ENCODE measurements around the gene TRA2A. TPM values are rescaled to one million over a fixed set of nuclear protein-coding genes. Genes with fewer than 3 reads are reported as not detected.

TRA2A gene
- total and polyA plus RNA-seq, 2 of the 13 experiments (the other 11 are each of a cell fraction or from before 2014, with no cell fraction given), result 39.1 to 41.6 TPM

DNA sequence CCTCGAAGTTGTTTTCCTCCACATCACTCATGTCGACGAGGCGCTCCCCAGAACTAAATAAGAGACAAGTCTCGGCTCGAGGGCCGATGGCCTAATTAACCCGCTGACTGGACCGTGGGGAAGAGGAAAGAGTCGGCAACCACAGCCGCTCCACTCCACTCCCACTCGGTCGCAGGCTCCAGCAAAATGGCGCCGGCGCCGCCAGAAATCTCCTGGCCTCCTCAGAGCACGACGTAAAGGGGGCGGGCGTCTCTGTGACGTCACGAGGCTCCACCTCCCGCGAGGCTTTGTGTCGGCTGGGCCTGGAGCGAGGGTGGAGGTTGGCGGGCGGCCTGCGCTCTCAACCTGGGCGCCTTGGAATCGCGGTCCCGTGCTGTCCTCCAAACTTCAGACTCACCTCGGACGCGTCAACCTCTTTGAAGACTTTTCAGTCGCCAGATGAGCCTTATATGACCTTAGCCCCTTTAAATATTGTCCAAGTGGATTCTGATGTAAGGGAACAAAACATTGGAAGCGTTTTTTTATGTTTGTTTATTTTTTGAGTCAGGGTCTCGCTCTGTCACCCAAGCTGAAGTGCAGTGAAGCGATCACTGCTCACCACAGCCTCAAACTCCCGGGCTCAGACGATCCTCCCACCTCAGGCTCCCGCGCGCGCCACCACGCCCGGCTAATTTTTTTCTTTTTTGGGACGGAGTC is at the start of gene TRA2A (continued):
- TF ChIP-seq TSC22D2 (CRISPR knock-in tag; IDR thresholded peaks at IDR 0.05; ENCODE audit: borderline replicate concordance) (peak; percentile 81; the same call in 1 of the 2 replicates), CENPT (CRISPR knock-in tag; IDR thresholded peaks at IDR 0.05; ENCODE audit: low read depth) (0 out of 2 replicates have a peak, but pooled peaks have one; percentile 47), AGO2 (optimal IDR thresholded peaks at IDR 0.05; ENCODE audit: low read depth, low read length) (no peak), GZF1 (CRISPR knock-in tag; IDR thresholded peaks at IDR 0.05) (0 out of 2 replicates have a peak, but pooled peaks have one; percentile 19), ZNF782 (CRISPR knock-in tag; IDR thresholded peaks at IDR 0.05; ENCODE audit: borderline replicate concordance) (peak; percentile 76; the same call in 1 of the 2 replicates), ZNF570 (CRISPR knock-in tag; IDR thresholded peaks at IDR 0.05; ENCODE audit: borderline replicate concordance) (no peak), ZNF784 (CRISPR knock-in tag; IDR thresholded peaks at IDR 0.05; ENCODE audit: borderline replicate concordance) (peak; percentile 52; the same call in 1 of the 2 replicates), ZNF224 (CRISPR knock-in tag; IDR thresholded peaks at IDR 0.05) (peak; percentile 73; the same call in 1 of the 2 replicates), KDM6A (CRISPR knock-in tag; IDR thresholded peaks at IDR 0.05; ENCODE audit: low read depth) (no peak), WIZ (CRISPR knock-in tag; IDR thresholded peaks at IDR 0.05) (no peak), NFE2 (CRISPR knock-in tag; IDR thresholded peaks at IDR 0.05) (no peak), TGIF2 (CRISPR knock-in tag; IDR thresholded peaks at IDR 0.05) (peak; percentile 30; the same call in 1 of the 2 replicates), ZNF567 (CRISPR knock-in tag; IDR thresholded peaks at IDR 0.05; ENCODE audit: borderline replicate concordance) (0 out of 2 replicates have a peak, but pooled peaks have one; percentile 60), GLMP (CRISPR knock-in tag; IDR thresholded peaks at IDR 0.05; ENCODE audit: borderline replicate concordance) (no peak), RBAK (CRISPR knock-in tag; IDR thresholded peaks at IDR 0.05) (no peak), NFKB2 (CRISPR knock-in tag; IDR thresholded peaks at IDR 0.05; ENCODE audit: borderline replicate concordance) (peak; percentile 91), KDM2A (CRISPR knock-in tag; IDR thresholded peaks at IDR 0.05; ENCODE audit: borderline replicate concordance, low read depth) (peak; percentile 80), ZBTB8A (CRISPR knock-in tag; IDR thresholded peaks at IDR 0.05; ENCODE audit: borderline replicate concordance, low read depth) (peak; percentile 36; the same call in 1 of the 2 replicates)
- TF ChIP-seq, protein P1, sequence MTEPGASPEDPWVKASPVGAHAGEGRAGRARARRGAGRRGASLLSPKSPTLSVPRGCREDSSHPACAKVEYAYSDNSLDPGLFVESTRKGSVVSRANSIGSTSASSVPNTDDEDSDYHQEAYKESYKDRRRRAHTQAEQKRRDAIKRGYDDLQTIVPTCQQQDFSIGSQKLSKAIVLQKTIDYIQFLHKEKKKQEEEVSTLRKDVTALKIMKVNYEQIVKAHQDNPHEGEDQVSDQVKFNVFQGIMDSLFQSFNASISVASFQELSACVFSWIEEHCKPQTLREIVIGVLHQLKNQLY (CRISPR knock-in tag; IDR thresholded peaks at IDR 0.05), result 0 out of 2 replicates have a peak, but pooled peaks have one; percentile 43
- TF ChIP-seq, protein P2, sequence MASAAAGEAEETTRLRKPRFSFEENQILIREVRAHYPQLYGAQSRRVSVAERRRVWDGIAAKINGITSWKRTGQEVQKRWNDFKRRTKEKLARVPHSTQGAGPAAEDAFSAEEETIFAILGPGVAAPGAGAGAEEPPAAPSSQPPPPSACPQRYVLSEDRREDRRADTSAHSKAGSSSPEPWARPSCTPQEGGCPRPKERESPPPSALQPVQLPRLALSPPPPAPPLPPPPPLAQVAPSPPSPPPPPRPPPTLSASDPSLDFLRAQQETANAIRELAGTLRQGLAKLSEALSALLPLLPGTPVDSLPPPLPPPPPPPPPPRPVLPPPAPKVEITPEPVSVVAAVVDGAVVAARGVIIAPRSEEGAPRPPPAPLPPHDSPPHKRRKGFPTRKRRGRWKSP (CRISPR knock-in tag; IDR thresholded peaks at IDR 0.05), result peak; percentile 58
- TF ChIP-seq, protein P3, sequence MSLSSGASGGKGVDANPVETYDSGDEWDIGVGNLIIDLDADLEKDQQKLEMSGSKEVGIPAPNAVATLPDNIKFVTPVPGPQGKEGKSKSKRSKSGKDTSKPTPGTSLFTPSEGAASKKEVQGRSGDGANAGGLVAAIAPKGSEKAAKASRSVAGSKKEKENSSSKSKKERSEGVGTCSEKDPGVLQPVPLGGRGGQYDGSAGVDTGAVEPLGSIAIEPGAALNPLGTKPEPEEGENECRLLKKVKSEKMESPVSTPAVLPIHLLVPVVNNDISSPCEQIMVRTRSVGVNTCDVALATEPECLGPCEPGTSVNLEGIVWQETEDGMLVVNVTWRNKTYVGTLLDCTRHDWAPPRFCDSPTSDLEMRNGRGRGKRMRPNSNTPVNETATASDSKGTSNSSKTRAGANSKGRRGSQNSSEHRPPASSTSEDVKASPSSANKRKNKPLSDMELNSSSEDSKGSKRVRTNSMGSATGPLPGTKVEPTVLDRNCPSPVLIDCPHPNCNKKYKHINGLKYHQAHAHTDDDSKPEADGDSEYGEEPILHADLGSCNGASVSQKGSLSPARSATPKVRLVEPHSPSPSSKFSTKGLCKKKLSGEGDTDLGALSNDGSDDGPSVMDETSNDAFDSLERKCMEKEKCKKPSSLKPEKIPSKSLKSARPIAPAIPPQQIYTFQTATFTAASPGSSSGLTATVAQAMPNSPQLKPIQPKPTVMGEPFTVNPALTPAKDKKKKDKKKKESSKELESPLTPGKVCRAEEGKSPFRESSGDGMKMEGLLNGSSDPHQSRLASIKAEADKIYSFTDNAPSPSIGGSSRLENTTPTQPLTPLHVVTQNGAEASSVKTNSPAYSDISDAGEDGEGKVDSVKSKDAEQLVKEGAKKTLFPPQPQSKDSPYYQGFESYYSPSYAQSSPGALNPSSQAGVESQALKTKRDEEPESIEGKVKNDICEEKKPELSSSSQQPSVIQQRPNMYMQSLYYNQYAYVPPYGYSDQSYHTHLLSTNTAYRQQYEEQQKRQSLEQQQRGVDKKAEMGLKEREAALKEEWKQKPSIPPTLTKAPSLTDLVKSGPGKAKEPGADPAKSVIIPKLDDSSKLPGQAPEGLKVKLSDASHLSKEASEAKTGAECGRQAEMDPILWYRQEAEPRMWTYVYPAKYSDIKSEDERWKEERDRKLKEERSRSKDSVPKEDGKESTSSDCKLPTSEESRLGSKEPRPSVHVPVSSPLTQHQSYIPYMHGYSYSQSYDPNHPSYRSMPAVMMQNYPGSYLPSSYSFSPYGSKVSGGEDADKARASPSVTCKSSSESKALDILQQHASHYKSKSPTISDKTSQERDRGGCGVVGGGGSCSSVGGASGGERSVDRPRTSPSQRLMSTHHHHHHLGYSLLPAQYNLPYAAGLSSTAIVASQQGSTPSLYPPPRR (CRISPR knock-in tag; IDR thresholded peaks at IDR 0.05; ENCODE audit: borderline replicate concordance), result no peak

Data from HepG2 (cell line).